ENCODE results near the gene STK38. TPM values are rescaled to one million over a fixed set of nuclear protein-coding genes. Genes with fewer than 3 reads are reported as not detected.

Gene STK38
- total RNA-seq, 1 donor from 2014 or later, result 51.6 TPM

- Mint-ChIP-seq H3K36me3 (ENCODE audit: unreplicated experiment) (peaks cover 4% of the 10 kb centered on the region), H3K27me3 (ENCODE audit: unreplicated experiment) (no peaks in the 10 kb centered on the region), H3K4me3 (ENCODE audit: unreplicated experiment) (peak overlapping the region; percentile 98), H3K4me1 (ENCODE audit: unreplicated experiment) (peaks cover 46% of the 10 kb centered on the region), H3K9me3 (ENCODE audit: unreplicated experiment) (no peaks in the 10 kb centered on the region), H3K27ac (ENCODE audit: unreplicated experiment) (peak overlapping the region; percentile 94)
- TF ChIP-seq, protein P1, sequence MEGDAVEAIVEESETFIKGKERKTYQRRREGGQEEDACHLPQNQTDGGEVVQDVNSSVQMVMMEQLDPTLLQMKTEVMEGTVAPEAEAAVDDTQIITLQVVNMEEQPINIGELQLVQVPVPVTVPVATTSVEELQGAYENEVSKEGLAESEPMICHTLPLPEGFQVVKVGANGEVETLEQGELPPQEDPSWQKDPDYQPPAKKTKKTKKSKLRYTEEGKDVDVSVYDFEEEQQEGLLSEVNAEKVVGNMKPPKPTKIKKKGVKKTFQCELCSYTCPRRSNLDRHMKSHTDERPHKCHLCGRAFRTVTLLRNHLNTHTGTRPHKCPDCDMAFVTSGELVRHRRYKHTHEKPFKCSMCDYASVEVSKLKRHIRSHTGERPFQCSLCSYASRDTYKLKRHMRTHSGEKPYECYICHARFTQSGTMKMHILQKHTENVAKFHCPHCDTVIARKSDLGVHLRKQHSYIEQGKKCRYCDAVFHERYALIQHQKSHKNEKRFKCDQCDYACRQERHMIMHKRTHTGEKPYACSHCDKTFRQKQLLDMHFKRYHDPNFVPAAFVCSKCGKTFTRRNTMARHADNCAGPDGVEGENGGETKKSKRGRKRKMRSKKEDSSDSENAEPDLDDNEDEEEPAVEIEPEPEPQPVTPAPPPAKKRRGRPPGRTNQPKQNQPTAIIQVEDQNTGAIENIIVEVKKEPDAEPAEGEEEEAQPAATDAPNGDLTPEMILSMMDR (IDR thresholded peaks at IDR 0.05), result no peak
- no peak for DNase-seq (ENCODE audit: extremely low spot score, unreplicated experiment)
Measured at GRCh38 chr6:36545767-36546307, 1.4 kb downstream of the STK38 start.

GRCh38 chr6:36544228-36544627, 3.1 kb downstream of the STK38 start:
- Mint-ChIP-seq H3K4me3 (ENCODE audit: unreplicated experiment) (peak overlapping the region; percentile 65), H3K36me3 (ENCODE audit: unreplicated experiment) (peaks cover 7% of the 10 kb centered on the region), H3K4me1 (ENCODE audit: unreplicated experiment) (peaks cover 48% of the 10 kb centered on the region), H3K9me3 (ENCODE audit: unreplicated experiment) (no peaks in the 10 kb centered on the region), H3K27me3 (ENCODE audit: unreplicated experiment) (no peaks in the 10 kb centered on the region), H3K27ac (ENCODE audit: unreplicated experiment) (peak overlapping the region; percentile 64)
- TF ChIP-seq, protein P1 (IDR thresholded peaks at IDR 0.05), result no peak
- no peak for DNase-seq (ENCODE audit: extremely low spot score, unreplicated experiment)

DNA sequence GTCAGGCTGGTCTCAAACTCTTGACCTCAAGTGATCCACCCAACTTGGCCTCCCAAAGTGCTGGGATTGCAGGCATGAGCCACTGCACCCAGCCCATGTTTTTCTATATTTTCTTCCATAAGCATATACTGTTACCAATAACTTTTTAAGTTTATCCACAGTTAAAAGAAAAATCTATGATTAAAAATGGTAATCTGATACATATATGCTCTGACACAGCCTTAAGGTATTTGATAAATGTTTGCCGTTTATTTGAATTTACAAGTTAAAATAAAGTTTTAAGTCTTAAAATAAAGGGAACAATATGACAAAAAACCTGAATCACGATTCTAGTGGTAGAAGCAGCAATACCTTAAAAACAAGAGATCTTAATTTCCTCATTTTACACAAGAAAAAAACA, 5.2 kb downstream of the STK38 start:
- Mint-ChIP-seq H3K4me1 (ENCODE audit: unreplicated experiment) (peaks cover 48% of the 10 kb centered on the region), H3K4me3 (ENCODE audit: unreplicated experiment) (no peak overlapping the region), H3K27me3 (ENCODE audit: unreplicated experiment) (no peaks in the 10 kb centered on the region), H3K27ac (ENCODE audit: unreplicated experiment) (peak overlapping the region; percentile 52), H3K9me3 (ENCODE audit: unreplicated experiment) (no peaks in the 10 kb centered on the region), H3K36me3 (ENCODE audit: unreplicated experiment) (peaks cover 19% of the 10 kb centered on the region)
- TF ChIP-seq, protein P1 (IDR thresholded peaks at IDR 0.05), result no peak
- DNase-seq (ENCODE audit: extremely low spot score, unreplicated experiment), result no peak

GRCh38 chr6:36539814-36540568, 7.3 kb downstream of the STK38 start:
- H3K4me1 Mint-ChIP-seq (ENCODE audit: unreplicated experiment), result peaks cover 44% of the 10 kb centered on the region
- no peak overlapping the region for H3K4me3 Mint-ChIP-seq (ENCODE audit: unreplicated experiment)

More at GRCh38 chr6:36539814-36540568, 7.3 kb downstream of the STK38 start:
- Mint-ChIP-seq H3K9me3 (ENCODE audit: unreplicated experiment) (no peaks in the 10 kb centered on the region), H3K27ac (ENCODE audit: unreplicated experiment) (no peak overlapping the region), H3K36me3 (ENCODE audit: unreplicated experiment) (peaks cover 27% of the 10 kb centered on the region), H3K27me3 (ENCODE audit: unreplicated experiment) (no peaks in the 10 kb centered on the region)
- TF ChIP-seq, protein P1 (IDR thresholded peaks at IDR 0.05), result no peak
- no peak for DNase-seq (ENCODE audit: extremely low spot score, unreplicated experiment)
